OCI-LY7 (cell line): ENCODE measurements around the gene LILRB1. TPM values are rescaled to one million over a fixed set of nuclear protein-coding genes. Genes with fewer than 3 reads are reported as not detected.
"Not testable (repeated sequence)": the region's sequence is repeated elsewhere in the genome, so short reads cannot be mapped to it uniquely, and the experiment has no call there.

Source experiments
- BruUV-seq: library from RNA; stranded (reverse); fragments of 400-500 nt; replicated peaks from 2 replicates; lab custom pipeline; 2021; lab: Mats Ljungman, UMichigan
- CTCF ChIA-PET: fragments of 300-600 bp; sonication (Branson Sonifier 250); formaldehyde crosslinking; loops from one replicate; lab custom pipeline; 2022; ENCODE audit warnings: antibody characterized with exemption; ENCODE audit not compliant: unreplicated experiment; lab: Charles Lee
- POLR2A ChIA-PET: fragments of 300-600 bp; sonication (Branson Sonifier 250); formaldehyde crosslinking; loops from one replicate; lab custom pipeline; 2022; ENCODE audit warnings: antibody characterized with exemption; lab: Charles Lee
- DNase-seq: peaks from one replicate; pipeline ENCODE4 v3.0.0-alpha.2; 2015; ENCODE audit warnings: low spot score
- H2AFZ ChIP-seq: fragments of 200-600 bp; sonication (generic), shearing (Covaris generic); 2 replicates; pipeline ENCODE4 v1.6.1; 2014; ENCODE audit warnings: mild to moderate bottlenecking, antibody characterized with exemption, low read length, moderate library complexity
- H3K27ac ChIP-seq: fragments of 200-600 bp; sonication (generic); 2 replicates; pipeline ENCODE4 v1.5.1; 2014; ENCODE audit warnings: mixed run types, low read depth, mild to moderate bottlenecking, moderate library complexity, low read length, inconsistent platforms; ENCODE audit not compliant: poor library complexity, severe bottlenecking
- H3K36me3 ChIP-seq: fragments of 200-600 bp; sonication (generic); 2 replicates; pipeline ENCODE4 v1.6.1; 2014; ENCODE audit warnings: mild to moderate bottlenecking, antibody characterized with exemption, low read length, moderate library complexity, mixed read lengths; ENCODE audit not compliant: insufficient read depth
- H3K4me1 ChIP-seq: fragments of 200-600 bp; sonication (generic); 2 replicates; pipeline ENCODE4 v1.5.1; 2014; ENCODE audit warnings: mild to moderate bottlenecking, low read length; ENCODE audit not compliant: insufficient read depth, poor library complexity, severe bottlenecking
- H3K4me2 ChIP-seq: fragments of 200-600 bp; sonication (generic); 2 replicates; pipeline ENCODE4 v1.6.1; 2014; ENCODE audit warnings: mild to moderate bottlenecking, low read length
- H3K4me3 ChIP-seq: fragments of 200-600 bp; sonication (generic); 2 replicates; pipeline ENCODE4 v1.5.1; 2014; ENCODE audit warnings: mild to moderate bottlenecking, low read depth, low read length; ENCODE audit not compliant: poor library complexity, severe bottlenecking
- H3K79me2 ChIP-seq: fragments of 200-600 bp; sonication (generic); 2 replicates; pipeline ENCODE4 v1.6.1; 2016; ENCODE audit warnings: low read depth, mild to moderate bottlenecking, low read length, moderate library complexity, mixed read lengths; ENCODE audit not compliant: insufficient read depth
- H3K9me2 ChIP-seq: fragments of 200-600 bp; sonication (generic); 2 replicates; pipeline ENCODE4 v1.6.1; 2016; ENCODE audit warnings: mild to moderate bottlenecking, low read length, mixed read lengths; ENCODE audit not compliant: insufficient read depth
- H3K9me3 ChIP-seq: fragments of 200-600 bp; sonication (generic); 2 replicates; pipeline ENCODE4 v1.6.1; 2014; ENCODE audit warnings: mild to moderate bottlenecking, mixed run types, low read length, mixed read lengths
- H4K20me1 ChIP-seq: fragments of 200-600 bp; sonication (generic); 2 replicates; pipeline ENCODE4 v1.6.1; 2014; ENCODE audit warnings: mild to moderate bottlenecking, antibody characterized with exemption, low read length, moderate library complexity, mixed read lengths; ENCODE audit not compliant: insufficient read depth
- EZH2phosphoT487 ChIP-seq: fragments of 200-600 bp; sonication (generic); IDR thresholded peaks from 2 replicates; pipeline ENCODE4 v1.6.1; 2018; ENCODE audit warnings: low read depth, borderline replicate concordance, mild to moderate bottlenecking, mixed run types, antibody characterized with exemption, low read length, moderate library complexity, mixed read lengths
- intact Hi-C: fragments of 100-400 bp; cut with micrococcal nuclease; formaldehyde crosslinking; loops from one replicate; pipeline ENCODE4 v1.10.0; 2022; ENCODE audit not compliant: unreplicated experiment
- total RNA-seq, 2 experiments: library from RNA; depleted of rRNA in 1 of 2; stranded (reverse); fragments of >200 nt in 1 of 2; shearing (Covaris generic) in 1 of 2; gene quantifications; 2 replicates each; pipeline ENCODE4 v1.2.3, GENCODE V29; 2014 to 2022
- TF ChIP-seq, protein P1 (sequence below): fragments of 200-600 bp; sonication (generic); conservative IDR thresholded peaks from 2 replicates; pipeline ENCODE4 v1.5.1; 2014; ENCODE audit warnings: mild to moderate bottlenecking, antibody characterized with exemption, low read length, moderate library complexity, mixed read lengths

The LILRB1 gene
- total RNA-seq, 2 experiments from 2014 or later = 4.5 TPM; not detected in 1

DNA sequence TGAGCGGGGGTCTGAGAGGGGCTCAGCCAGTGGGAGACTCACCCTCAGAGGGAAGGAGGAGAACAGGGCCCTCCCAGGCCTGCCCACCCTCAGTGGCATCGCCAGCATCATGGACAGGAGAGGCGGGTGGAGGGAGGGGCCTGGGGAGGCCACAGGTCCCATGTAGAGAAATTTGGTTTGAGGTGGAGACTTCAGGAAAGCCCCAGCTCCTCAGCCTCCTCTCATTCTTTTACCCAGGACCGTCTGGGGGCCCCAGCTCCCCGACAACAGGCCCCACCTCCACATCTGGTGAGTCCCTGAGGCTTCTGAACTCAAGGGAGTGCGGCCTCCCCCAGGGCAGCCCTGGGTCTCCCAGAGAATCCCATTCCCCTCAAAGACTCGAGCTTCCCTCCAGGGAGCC lies 3.1 kb downstream of the LILRB1 start:
- H3K4me2 ChIP-seq = no peak overlapping the region
- DNase-seq = no peak
- intact Hi-C loops = loop anchor here (10.0 kb wide), 1 partner anchor 339 kb away; no protein-coding TSS in a partner anchor
- no peaks in the 10 kb centered on the region for H3K9me3 ChIP-seq
- no peaks in the 10 kb centered on the region for H3K9me2 ChIP-seq
- no peaks in the 10 kb centered on the region for H4K20me1 ChIP-seq
- no peak overlapping the region for H2AFZ ChIP-seq
- TF ChIP-seq, protein P1, sequence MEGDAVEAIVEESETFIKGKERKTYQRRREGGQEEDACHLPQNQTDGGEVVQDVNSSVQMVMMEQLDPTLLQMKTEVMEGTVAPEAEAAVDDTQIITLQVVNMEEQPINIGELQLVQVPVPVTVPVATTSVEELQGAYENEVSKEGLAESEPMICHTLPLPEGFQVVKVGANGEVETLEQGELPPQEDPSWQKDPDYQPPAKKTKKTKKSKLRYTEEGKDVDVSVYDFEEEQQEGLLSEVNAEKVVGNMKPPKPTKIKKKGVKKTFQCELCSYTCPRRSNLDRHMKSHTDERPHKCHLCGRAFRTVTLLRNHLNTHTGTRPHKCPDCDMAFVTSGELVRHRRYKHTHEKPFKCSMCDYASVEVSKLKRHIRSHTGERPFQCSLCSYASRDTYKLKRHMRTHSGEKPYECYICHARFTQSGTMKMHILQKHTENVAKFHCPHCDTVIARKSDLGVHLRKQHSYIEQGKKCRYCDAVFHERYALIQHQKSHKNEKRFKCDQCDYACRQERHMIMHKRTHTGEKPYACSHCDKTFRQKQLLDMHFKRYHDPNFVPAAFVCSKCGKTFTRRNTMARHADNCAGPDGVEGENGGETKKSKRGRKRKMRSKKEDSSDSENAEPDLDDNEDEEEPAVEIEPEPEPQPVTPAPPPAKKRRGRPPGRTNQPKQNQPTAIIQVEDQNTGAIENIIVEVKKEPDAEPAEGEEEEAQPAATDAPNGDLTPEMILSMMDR = no peak
- no peak for TF ChIP-seq EZH2phosphoT487
- H3K36me3 ChIP-seq = no peaks in the 10 kb centered on the region
- CTCF ChIA-PET = no interaction called here
- H3K4me1 ChIP-seq = no peaks in the 10 kb centered on the region
- no peaks in the 10 kb centered on the region for H3K79me2 ChIP-seq
- no peak overlapping the region for H3K4me3 ChIP-seq
- H3K27ac ChIP-seq = no peak overlapping the region
- POLR2A ChIA-PET = interaction anchor here (0.5 kb wide), 1 partner anchor 268 kb away, joined by 4 read pairs; no protein-coding TSS in a partner anchor
- no TSS peak for BruUV-seq

- H3K4me2 ChIP-seq, H3K4me3 ChIP-seq, H3K27ac ChIP-seq, H3K79me2 ChIP-seq, H3K9me3 ChIP-seq, H3K9me2 ChIP-seq, H3K4me1 ChIP-seq, POLR2A ChIA-PET, BruUV-seq, H3K36me3 ChIP-seq, H2AFZ ChIP-seq, CTCF ChIA-PET, DNase-seq, H4K20me1 ChIP-seq: not testable (repeated sequence)
- intact Hi-C loops = loop anchor here (10.0 kb wide), 1 partner anchor 341 kb away; no protein-coding TSS in a partner anchor
Observed at GRCh38 chr19:54636081-54636480, 5.8 kb downstream of the LILRB1 start.

GRCh38 chr19:54638683-54639082 lies 8.4 kb downstream of the LILRB1 start:
- Histone ChIP-seq H2AFZ (no peak overlapping the region), H3K4me1 (no peaks in the 10 kb centered on the region), H4K20me1 (no peaks in the 10 kb centered on the region), H3K36me3 (no peaks in the 10 kb centered on the region), H3K79me2 (no peaks in the 10 kb centered on the region), H3K4me2 (no peak overlapping the region), H3K4me3 (no peak overlapping the region), H3K9me2 (no peaks in the 10 kb centered on the region), H3K9me3 (no peaks in the 10 kb centered on the region), H3K27ac (no peak overlapping the region)
- CTCF ChIA-PET = no interaction called here
- POLR2A ChIA-PET = no interaction called here
- intact Hi-C loops = loop anchor here (10.0 kb wide), 1 partner anchor 344 kb away; no protein-coding TSS in a partner anchor
- no peak for TF ChIP-seq EZH2phosphoT487
- TF ChIP-seq, protein P1 = no peak
- BruUV-seq = no TSS peak
- DNase-seq = no peak

DNA sequence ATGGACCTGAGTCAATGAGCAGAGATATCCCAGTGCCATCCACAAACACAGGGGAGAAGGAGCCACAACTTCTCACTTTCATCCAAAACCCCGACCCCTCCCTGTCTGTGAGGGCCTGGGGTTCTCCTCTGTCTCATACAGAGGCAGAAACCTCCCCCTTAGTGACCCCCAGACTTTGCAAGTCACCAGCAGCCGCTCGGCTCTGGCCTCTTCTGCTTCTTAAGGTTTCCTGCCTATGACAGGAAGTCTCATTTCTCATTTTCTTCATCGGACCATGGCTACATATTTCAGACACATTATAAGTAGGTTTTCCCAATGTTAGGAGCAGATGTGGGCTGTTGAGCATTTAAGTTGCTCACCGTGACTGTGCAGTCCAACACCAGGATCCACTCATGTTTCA lies 12.7 kb downstream of the LILRB1 start:
- POLR2A ChIA-PET = not testable (repeated sequence)

DNA sequence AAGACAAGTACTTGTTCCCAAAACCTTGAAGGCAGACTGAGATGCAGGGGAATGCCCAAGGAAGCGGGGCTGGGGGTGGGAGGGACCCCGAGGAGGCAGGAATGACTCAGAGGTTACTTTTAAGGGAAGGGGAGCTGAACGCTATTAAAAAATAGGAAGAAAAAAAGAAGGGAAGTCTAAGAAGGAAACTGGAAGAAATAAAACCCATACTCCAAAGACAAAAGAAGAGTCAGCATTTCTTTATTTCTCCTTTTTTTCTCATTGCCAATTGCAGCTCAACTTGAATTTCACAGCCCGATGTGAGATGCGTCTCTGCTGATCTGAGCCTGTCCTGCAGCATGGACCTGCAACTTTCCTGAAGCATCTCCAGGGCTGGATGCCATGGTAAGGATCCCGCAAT lies 13.3 kb downstream of the LILRB1 start:
- H3K4me2 ChIP-seq, H3K4me1 ChIP-seq, H4K20me1 ChIP-seq, H3K36me3 ChIP-seq, H3K79me2 ChIP-seq, DNase-seq, POLR2A ChIA-PET, H3K4me3 ChIP-seq, H2AFZ ChIP-seq, H3K9me3 ChIP-seq, BruUV-seq, intact Hi-C loops, CTCF ChIA-PET, H3K9me2 ChIP-seq, H3K27ac ChIP-seq: not testable (repeated sequence)

More for the DNA sequence above, 12.7 kb downstream of the LILRB1 start:
- H2AFZ ChIP-seq, H4K20me1 ChIP-seq, CTCF ChIA-PET, H3K4me3 ChIP-seq, DNase-seq, H3K36me3 ChIP-seq, BruUV-seq, H3K9me3 ChIP-seq, H3K79me2 ChIP-seq, H3K27ac ChIP-seq, intact Hi-C loops, H3K4me2 ChIP-seq, H3K4me1 ChIP-seq, H3K9me2 ChIP-seq: not testable (repeated sequence)
